Keratinocyte (primary cell): ENCODE data around the gene TEX28. TPM values are rescaled to one million over a fixed set of nuclear protein-coding genes. Genes with fewer than 3 reads are reported as not detected.
"Not testable (repeated sequence)": the region's sequence is repeated elsewhere in the genome, so short reads cannot be mapped to it uniquely, and the experiment has no call there.

Experiments
- DNase-seq: peaks from one replicate; pipeline ENCODE4 v3.0.0-alpha.2; 2011; ENCODE audit warnings: low read depth, missing footprints, low spot score
- FAIRE-seq: peaks from 2 replicates; lab custom pipeline; 2011; peaks lifted over from hg19 to GRCh38; lab: Jason Lieb, UNC
- H2AFZ ChIP-seq: 2 replicates; pipeline ENCODE4 v1.6.0; 2012; ENCODE audit warnings: low read length, control low read depth, inconsistent platforms; ENCODE audit not compliant: control insufficient read depth
- H3K27ac ChIP-seq: 2 replicates; pipeline ENCODE4 v1.5.1; 2011; ENCODE audit warnings: low read length; ENCODE audit not compliant: control insufficient read depth, insufficient read depth
- H3K27me3 ChIP-seq: 3 replicates; pipeline ENCODE4 v1.6.0; 2011; ENCODE audit warnings: low read length; ENCODE audit not compliant: control insufficient read depth, insufficient read depth; ENCODE audit errors: extremely low read depth
- H3K36me3 ChIP-seq, 2 experiments: 2 replicates in 1 of 2; 3 replicates in 1 of 2; pipeline ENCODE4 v1.5.1; 2011; ENCODE audit warnings: low read length in 2 of 2, mild to moderate bottlenecking in 1 of 2; ENCODE audit not compliant: control insufficient read depth in 2 of 2, insufficient read depth in 2 of 2; ENCODE audit errors: extremely low read depth in 1 of 2
- H3K4me1 ChIP-seq: 3 replicates; pipeline ENCODE4 v1.5.1; 2011; ENCODE audit warnings: low read length; ENCODE audit not compliant: control insufficient read depth, insufficient read depth; ENCODE audit errors: extremely low read depth
- H3K4me2 ChIP-seq: 3 replicates; pipeline ENCODE4 v1.6.0; 2011; ENCODE audit warnings: low read depth, low read length; ENCODE audit not compliant: control insufficient read depth, insufficient read depth; ENCODE audit errors: extremely low read depth
- H3K4me3 ChIP-seq, 3 experiments: fragments of 200-600 bp in 1 of 3; sonication (generic) in 1 of 3; 2 replicates in 2 of 3; 3 replicates in 1 of 3; pipeline ENCODE4 v1.5.1; 2011 to 2016; ENCODE audit warnings: low read length in 3 of 3, mild to moderate bottlenecking in 3 of 3, control low read depth in 2 of 3, inconsistent platforms in 1 of 3, low read depth in 1 of 3, mixed read lengths in 1 of 3, mixed run types in 1 of 3, moderate library complexity in 1 of 3; ENCODE audit not compliant: control insufficient read depth in 2 of 3, insufficient read depth in 2 of 3; ENCODE audit errors: extremely low read depth in 1 of 3
- H3K79me2 ChIP-seq: 2 replicates; pipeline ENCODE4 v1.6.0; 2012; ENCODE audit warnings: low read length; ENCODE audit not compliant: control insufficient read depth, insufficient read depth
- H3K9ac ChIP-seq: 3 replicates; pipeline ENCODE4 v1.6.0; 2011; ENCODE audit warnings: low read length; ENCODE audit not compliant: control insufficient read depth, insufficient read depth; ENCODE audit errors: extremely low read depth
- H3K9me1 ChIP-seq: 3 replicates; pipeline ENCODE4 v1.6.0; 2011; ENCODE audit warnings: low read length; ENCODE audit not compliant: control insufficient read depth, insufficient read depth; ENCODE audit errors: extremely low read depth
- H3K9me3 ChIP-seq: 2 replicates; pipeline ENCODE4 v1.5.1; 2012; ENCODE audit warnings: low read depth, low read length; ENCODE audit not compliant: control insufficient read depth
- H4K20me1 ChIP-seq: 3 replicates; pipeline ENCODE4 v1.6.0; 2011; ENCODE audit warnings: low read length; ENCODE audit not compliant: control insufficient read depth, insufficient read depth; ENCODE audit errors: extremely low read depth
- CTCF ChIP-seq, 3 experiments: IDR thresholded peaks in 1 of 3; conservative IDR thresholded peaks in 1 of 3; optimal IDR thresholded peaks in 1 of 3; 2 replicates in 2 of 3; 3 replicates in 1 of 3; pipeline versions ENCODE3 to v1.5.1; 2011; ENCODE audit warnings: low read length in 3 of 3, mild to moderate bottlenecking in 3 of 3, moderate library complexity in 2 of 3, control low read depth in 1 of 3, inconsistent platforms in 1 of 3; ENCODE audit not compliant: insufficient read depth in 2 of 3; ENCODE audit errors: extremely low read depth in 1 of 3
- EZH2 ChIP-seq: IDR thresholded peaks from one replicate; pipeline ENCODE4 v1.6.1; 2012; ENCODE audit warnings: inconsistent platforms, mild to moderate bottlenecking, low read length, moderate library complexity
- dilution Hi-C: fragments of 300-500 bp; cut with MboI; formaldehyde crosslinking; loops from one replicate; pipeline ENCODE4 v1.7.0; 2020; ENCODE audit warnings: low sequenced_read_pairs; ENCODE audit not compliant: extremely low pct_ligation_motif_present
- polyA plus RNA-seq, 5 experiments: library from polyadenylated mRNA; depleted of rRNA in 3 of 5; stranded (reverse) in 3 of 5; stranded (forward) in 1 of 5; unstranded in 1 of 5; fragments of >200 nt; gene quantifications; 1 replicate in 1 of 5; 2 replicates in 3 of 5; 3 replicates in 1 of 5; pipeline versions ENCODE4 v1.2.1 to v1.2.3, GENCODE V29; 2011 to 2012; ENCODE audit warnings: missing spikeins in 2 of 5, low read depth in 1 of 5, low replicate concordance in 1 of 5

Gene TEX28
- polyA plus RNA-seq, 1 donor (not counting 4 experiments of a cell fraction or from before 2014, with no cell fraction given), result not detected

DNA sequence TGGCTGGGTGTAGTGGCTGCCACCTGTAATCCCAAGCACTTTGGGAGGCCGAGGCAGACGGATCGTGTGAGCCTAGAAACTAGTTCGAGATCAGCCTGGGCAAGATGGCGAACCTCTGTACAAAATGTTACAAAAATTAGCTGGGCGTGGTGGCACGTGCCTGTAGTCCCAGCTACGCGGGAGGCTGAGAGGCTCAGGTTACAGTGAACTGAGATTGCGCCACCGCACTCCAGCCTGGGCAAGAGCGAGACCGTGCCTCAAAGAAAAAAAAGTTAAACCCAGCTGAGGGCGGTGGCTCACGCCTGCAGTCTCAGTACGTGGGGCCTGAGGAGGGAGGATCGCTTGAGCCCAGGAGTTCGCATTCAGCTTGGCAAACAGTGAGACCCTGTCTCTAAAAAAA is 1.8 kb upstream of the TEX28 start:
- Histone ChIP-seq H3K27ac (no peak overlapping the region), H3K4me3 (no peak overlapping the region), H3K9ac (no peak overlapping the region), H2AFZ (no peak overlapping the region), H3K36me3 (no peaks in the 10 kb centered on the region), H4K20me1 (no peaks in the 10 kb centered on the region), H3K27me3 (no peaks in the 10 kb centered on the region), H3K9me1 (no peaks in the 10 kb centered on the region), H3K79me2 (no peaks in the 10 kb centered on the region), H3K9me3 (no peaks in the 10 kb centered on the region), H3K4me2 (no peak overlapping the region), H3K4me1 (no peaks in the 10 kb centered on the region)
- FAIRE-seq (no peak), DNase-seq (no peak)
- TF ChIP-seq CTCF (optimal IDR thresholded peaks at IDR 0.05 in 1 of 3, IDR thresholded peaks at IDR 0.05 in 1 of 3, conservative IDR thresholded peaks at IDR 0.05 in 1 of 3; ENCODE audit: extremely low read depth in 1 of 3, insufficient read depth in 2 of 3, low read length in 3 of 3) (no peak), EZH2 (no peak)
- dilution Hi-C loops, result no loop called here

DNA sequence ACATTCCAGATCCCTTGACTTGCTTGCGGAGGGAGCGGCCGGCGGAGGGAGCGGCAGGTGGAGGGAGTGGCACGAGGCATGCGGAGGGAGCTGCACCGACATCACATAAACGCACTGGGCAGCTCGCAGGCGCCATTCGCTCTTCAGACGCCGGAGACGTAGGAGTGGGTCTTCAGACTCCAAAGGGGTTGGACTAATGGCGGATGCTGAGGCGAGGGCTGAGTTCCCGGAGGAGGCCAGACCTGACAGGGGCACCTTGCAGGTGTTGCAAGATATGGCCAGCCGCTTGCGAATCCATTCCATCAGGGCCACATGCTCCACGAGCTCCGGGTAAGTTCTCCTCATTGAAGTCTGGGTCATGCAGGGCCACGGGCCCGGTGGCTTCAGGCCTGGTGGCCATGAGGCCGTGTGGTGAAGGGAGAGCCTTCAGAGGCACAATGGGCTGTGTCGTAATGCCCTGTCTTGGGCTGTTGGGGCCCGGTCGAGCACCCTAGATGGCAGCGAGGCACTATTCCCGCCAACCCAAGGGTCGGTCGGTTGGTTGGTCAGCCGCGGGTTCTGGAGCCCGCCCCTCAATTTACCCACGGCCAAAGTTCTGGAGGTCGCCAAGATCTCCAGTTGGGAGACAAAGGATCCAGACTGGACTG is 863 bp upstream of the TEX28 start, which contains the start of gene TKTL1:
TSS of gene TKTL1 (plus strand) at position 132 of the 647 bp plus-strand sequence. CDS start at position 197, 65 bp downstream.
- no peaks in the 10 kb centered on the region for H3K4me1 ChIP-seq
- FAIRE-seq, result no peak
- H3K27me3 ChIP-seq, result no peaks in the 10 kb centered on the region
- H3K9me1 ChIP-seq, result no peaks in the 10 kb centered on the region
- no peak for DNase-seq
- no peaks in the 10 kb centered on the region for H4K20me1 ChIP-seq
- TF ChIP-seq CTCF (optimal IDR thresholded peaks at IDR 0.05 in 1 of 3, IDR thresholded peaks at IDR 0.05 in 1 of 3, conservative IDR thresholded peaks at IDR 0.05 in 1 of 3; ENCODE audit: extremely low read depth in 1 of 3, insufficient read depth in 2 of 3, low read length in 3 of 3), result no peak
- TF ChIP-seq EZH2, result no peak
- H3K36me3 ChIP-seq, result no peaks in the 10 kb centered on the region
- no peak within 1 kb of the TSS for H2AFZ ChIP-seq
- H3K4me2 ChIP-seq, result no peak within 1 kb of the TSS
- H3K9ac ChIP-seq, result no peak within 1 kb of the TSS
- H3K4me3 ChIP-seq, result no peak within 1 kb of the TSS
- no peak within 1 kb of the TSS for H3K27ac ChIP-seq
- no peaks in the 10 kb centered on the region for H3K79me2 ChIP-seq
- no peaks in the 10 kb centered on the region for H3K9me3 ChIP-seq
- dilution Hi-C loops, result no loop called here

DNA sequence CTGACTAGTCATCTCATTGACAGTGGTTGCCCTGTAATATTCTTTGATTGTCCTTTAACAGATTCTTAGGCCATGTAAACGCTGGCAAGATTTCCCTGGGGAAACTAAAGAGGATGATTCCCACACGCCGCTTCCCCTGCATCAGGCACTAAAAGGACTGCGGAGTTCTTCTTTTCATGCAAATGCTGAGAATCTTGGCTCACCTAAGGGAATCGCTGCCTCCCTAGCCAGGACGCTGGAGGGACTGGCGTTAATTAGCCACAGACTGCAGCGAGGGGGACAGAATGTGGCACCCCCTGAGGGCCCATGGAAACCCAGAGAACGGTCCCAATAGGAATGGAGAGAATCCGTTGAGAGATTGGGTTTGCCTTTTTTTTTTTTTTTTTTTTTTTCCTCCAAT is 8.5 kb downstream of the TEX28 start:
- H2AFZ ChIP-seq, H3K9me1 ChIP-seq, H3K4me1 ChIP-seq, H3K27ac ChIP-seq, H3K4me2 ChIP-seq, H3K9ac ChIP-seq, dilution Hi-C loops, FAIRE-seq, H3K36me3 ChIP-seq, H3K4me3 ChIP-seq, H4K20me1 ChIP-seq, DNase-seq, H3K27me3 ChIP-seq, H3K9me3 ChIP-seq, H3K79me2 ChIP-seq: not testable (repeated sequence)
